ENCODE measurements around the gene RNF44.

DNA sequence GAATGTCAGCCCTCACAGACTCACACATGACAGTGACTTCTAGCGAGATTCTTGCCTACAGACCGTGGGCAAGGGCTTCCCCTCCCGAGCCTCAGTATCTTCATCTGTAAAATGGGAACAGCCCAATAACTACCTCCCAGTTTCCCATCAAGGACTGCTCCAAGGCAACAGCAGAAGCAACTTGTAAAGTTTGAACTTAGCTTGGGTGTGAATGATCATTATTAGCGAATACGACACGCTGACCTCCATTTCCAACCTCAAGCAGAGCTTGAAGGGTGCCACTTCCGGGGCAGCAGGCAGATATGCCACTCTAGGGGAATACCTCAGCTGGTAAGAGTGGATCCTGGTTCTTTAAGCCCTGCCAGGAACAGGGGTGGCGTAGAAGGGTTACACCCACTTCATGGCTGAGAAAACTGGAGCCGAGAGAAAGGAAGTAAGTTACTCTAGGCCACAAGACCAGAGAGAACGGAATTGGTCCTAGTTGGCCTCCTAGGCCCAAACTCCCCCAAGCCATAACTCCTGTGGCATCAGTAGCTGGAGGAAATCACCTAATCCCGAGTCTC lies 2.0 kb downstream of the RNF44 start:
- TF ChIP-seq, protein P1, sequence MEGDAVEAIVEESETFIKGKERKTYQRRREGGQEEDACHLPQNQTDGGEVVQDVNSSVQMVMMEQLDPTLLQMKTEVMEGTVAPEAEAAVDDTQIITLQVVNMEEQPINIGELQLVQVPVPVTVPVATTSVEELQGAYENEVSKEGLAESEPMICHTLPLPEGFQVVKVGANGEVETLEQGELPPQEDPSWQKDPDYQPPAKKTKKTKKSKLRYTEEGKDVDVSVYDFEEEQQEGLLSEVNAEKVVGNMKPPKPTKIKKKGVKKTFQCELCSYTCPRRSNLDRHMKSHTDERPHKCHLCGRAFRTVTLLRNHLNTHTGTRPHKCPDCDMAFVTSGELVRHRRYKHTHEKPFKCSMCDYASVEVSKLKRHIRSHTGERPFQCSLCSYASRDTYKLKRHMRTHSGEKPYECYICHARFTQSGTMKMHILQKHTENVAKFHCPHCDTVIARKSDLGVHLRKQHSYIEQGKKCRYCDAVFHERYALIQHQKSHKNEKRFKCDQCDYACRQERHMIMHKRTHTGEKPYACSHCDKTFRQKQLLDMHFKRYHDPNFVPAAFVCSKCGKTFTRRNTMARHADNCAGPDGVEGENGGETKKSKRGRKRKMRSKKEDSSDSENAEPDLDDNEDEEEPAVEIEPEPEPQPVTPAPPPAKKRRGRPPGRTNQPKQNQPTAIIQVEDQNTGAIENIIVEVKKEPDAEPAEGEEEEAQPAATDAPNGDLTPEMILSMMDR (conservative IDR thresholded peaks at IDR 0.05 in 1 of 2, IDR thresholded peaks at IDR 0.05 in 1 of 2; ENCODE audit: low read depth in 1 of 2, low read length in 2 of 2): no peak
- TF ChIP-seq EZH2 (IDR thresholded peaks at IDR 0.05; ENCODE audit: low read length, missing control alignments): no peak

Data from fibroblast of lung (primary cell).